Breast epithelium (tissue), 3 donors: ENCODE data around the gene NR6A1.

ENCODE experiments used
- POLR2AphosphoS5 ChIP-seq, 3 donors: sonication (generic); formaldehyde crosslinking; IDR thresholded peaks; one replicate each; pipeline ENCODE4 v1.6.1; 2017; ENCODE audit warnings: antibody characterized with exemption in 3 of 3
- TF ChIP-seq, protein P1 (sequence below), 3 donors: fragments of 450-650 bp; IDR thresholded peaks; one replicate each; pipeline ENCODE4 v1.5.1; 2016 to 2017; ENCODE audit warnings: antibody characterized with exemption in 3 of 3, mild to moderate bottlenecking in 3 of 3, moderate library complexity in 3 of 3

DNA sequence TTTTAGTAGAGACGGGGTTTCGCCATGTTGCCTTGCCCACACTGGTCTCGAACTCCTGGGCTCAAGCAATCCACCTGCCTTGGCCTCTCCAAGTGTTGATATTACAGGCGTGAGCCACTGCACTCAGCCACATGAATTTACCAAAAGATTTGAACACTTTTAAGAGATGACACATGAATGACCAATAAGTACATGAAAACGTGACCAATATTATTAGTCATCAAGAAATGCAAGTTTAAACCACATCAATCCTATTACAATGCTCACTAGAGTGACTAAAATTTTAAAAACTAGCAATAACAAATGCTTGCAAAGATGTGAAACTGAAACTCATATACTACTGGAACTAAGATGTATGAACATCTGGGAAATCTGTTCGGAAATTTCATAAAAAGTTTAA is 54.3 kb downstream of the NR6A1 start:
- TF ChIP-seq, protein P1, sequence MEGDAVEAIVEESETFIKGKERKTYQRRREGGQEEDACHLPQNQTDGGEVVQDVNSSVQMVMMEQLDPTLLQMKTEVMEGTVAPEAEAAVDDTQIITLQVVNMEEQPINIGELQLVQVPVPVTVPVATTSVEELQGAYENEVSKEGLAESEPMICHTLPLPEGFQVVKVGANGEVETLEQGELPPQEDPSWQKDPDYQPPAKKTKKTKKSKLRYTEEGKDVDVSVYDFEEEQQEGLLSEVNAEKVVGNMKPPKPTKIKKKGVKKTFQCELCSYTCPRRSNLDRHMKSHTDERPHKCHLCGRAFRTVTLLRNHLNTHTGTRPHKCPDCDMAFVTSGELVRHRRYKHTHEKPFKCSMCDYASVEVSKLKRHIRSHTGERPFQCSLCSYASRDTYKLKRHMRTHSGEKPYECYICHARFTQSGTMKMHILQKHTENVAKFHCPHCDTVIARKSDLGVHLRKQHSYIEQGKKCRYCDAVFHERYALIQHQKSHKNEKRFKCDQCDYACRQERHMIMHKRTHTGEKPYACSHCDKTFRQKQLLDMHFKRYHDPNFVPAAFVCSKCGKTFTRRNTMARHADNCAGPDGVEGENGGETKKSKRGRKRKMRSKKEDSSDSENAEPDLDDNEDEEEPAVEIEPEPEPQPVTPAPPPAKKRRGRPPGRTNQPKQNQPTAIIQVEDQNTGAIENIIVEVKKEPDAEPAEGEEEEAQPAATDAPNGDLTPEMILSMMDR (IDR thresholded peaks at IDR 0.05), result no peak
- no peak for TF ChIP-seq POLR2AphosphoS5 (IDR thresholded peaks at IDR 0.05)
